H1 (cell line): ENCODE measurements around the gene ALG9. TPM values are rescaled to one million over a fixed set of nuclear protein-coding genes. Genes with fewer than 3 reads are reported as not detected.

Experiments
- CTCF ChIA-PET: fragments of 300-600 bp; sonication (Branson Sonifier 250); formaldehyde crosslinking; loops from one replicate; lab custom pipeline; 2021; ENCODE audit not compliant: partially characterized antibody; lab: Charles Lee
- POLR2A ChIA-PET: fragments of 300-600 bp; sonication (Branson Sonifier 250); formaldehyde crosslinking; loops from one replicate; lab custom pipeline; 2021; ENCODE audit warnings: inconsistent platforms; ENCODE audit not compliant: partially characterized antibody; lab: Charles Lee
- DNase-seq, 2 experiments: peaks; one replicate each; pipeline versions ENCODE4 v3.0.0 to v3.0.0-alpha.2; 2010 to 2022; ENCODE audit warnings: low spot score in 2 of 2, low read depth in 1 of 2, mixed read lengths in 1 of 2
- FAIRE-seq: peaks from 2 replicates; lab custom pipeline; 2011; peaks lifted over from hg19 to GRCh38; lab: Jason Lieb, UNC
- H2AFZ ChIP-seq: 2 replicates; pipeline ENCODE4 v1.8.1; 2012; ENCODE audit warnings: low read length, inconsistent platforms
- H2AK5ac ChIP-seq: 2 replicates; pipeline ENCODE4 v1.6.1; 2013; ENCODE audit warnings: low read depth, low read length
- H2BK120ac ChIP-seq: replicated peaks from 2 replicates; pipeline ENCODE3; 2013; ENCODE audit warnings: low read depth, low read length, inconsistent platforms
- H2BK12ac ChIP-seq: 2 replicates; pipeline ENCODE4 v1.6.1; 2013; ENCODE audit warnings: low read depth, low read length
- H2BK15ac ChIP-seq: 2 replicates; pipeline ENCODE4 v1.6.1; 2013; ENCODE audit warnings: low read length
- H2BK20ac ChIP-seq: 2 replicates; pipeline ENCODE4 v1.6.1; 2013; ENCODE audit warnings: low read length
- H2BK5ac ChIP-seq: 2 replicates; pipeline ENCODE4 v1.6.1; 2013; ENCODE audit warnings: low read depth, low read length
- H3K14ac ChIP-seq: 2 replicates; pipeline ENCODE4 v1.6.1; 2013; ENCODE audit warnings: inconsistent platforms; ENCODE audit not compliant: insufficient read length
- H3K18ac ChIP-seq: 2 replicates; pipeline ENCODE4 v1.6.1; 2013; ENCODE audit warnings: low read length; ENCODE audit errors: extremely low read depth
- H3K23ac ChIP-seq: 2 replicates; pipeline ENCODE4 v1.6.1; 2013; ENCODE audit warnings: inconsistent platforms; ENCODE audit not compliant: insufficient read length
- H3K23me2 ChIP-seq: 2 replicates; pipeline ENCODE4 v1.6.1; 2013; ENCODE audit warnings: low read depth, low read length
- H3K27ac ChIP-seq: 2 replicates; pipeline ENCODE4 v1.6.1; 2011; ENCODE audit warnings: low read depth, low read length, inconsistent platforms
- H3K27me3 ChIP-seq, 4 experiments: replicated peaks in 1 of 4; 1 replicate in 1 of 4; 2 replicates in 3 of 4; pipeline versions ENCODE4 v1.6.1 to v1.8.1; 2011 to 2013; ENCODE audit warnings: low read length in 3 of 4, mild to moderate bottlenecking in 3 of 4, inconsistent platforms in 2 of 4, mixed read lengths in 2 of 4, moderate library complexity in 1 of 4; ENCODE audit not compliant: control insufficient read depth in 3 of 4, insufficient read depth in 3 of 4; ENCODE audit errors: extremely low read depth in 1 of 4
- H3K36me3 ChIP-seq, 4 experiments: 2 replicates each; pipeline versions ENCODE4 v1.6.1 to v1.8.1; 2011 to 2013; ENCODE audit warnings: mild to moderate bottlenecking in 4 of 4, low read length in 3 of 4, moderate library complexity in 2 of 4, control low read depth in 1 of 4, inconsistent platforms in 1 of 4; ENCODE audit not compliant: insufficient read depth in 4 of 4, control insufficient read depth in 2 of 4
- H3K4ac ChIP-seq: replicated peaks from 2 replicates; pipeline ENCODE3; 2013; ENCODE audit warnings: low read length, low read depth, mixed read lengths, inconsistent platforms; ENCODE audit not compliant: insufficient read length
- H3K4me1 ChIP-seq, 4 experiments: replicated peaks in 1 of 4; 1 replicate in 1 of 4; 2 replicates in 3 of 4; pipeline versions ENCODE4 v1.6.1 to v1.8.1; 2011 to 2013; ENCODE audit warnings: low read length in 3 of 4, inconsistent platforms in 2 of 4, mixed read lengths in 1 of 4; ENCODE audit not compliant: insufficient read depth in 4 of 4, control insufficient read depth in 3 of 4
- H3K4me2 ChIP-seq, 2 experiments: 2 replicates each; pipeline versions ENCODE4 v1.6.1 to v1.8.1; 2011 to 2013; ENCODE audit warnings: low read depth in 2 of 2, low read length in 2 of 2, control low read depth in 1 of 2, inconsistent platforms in 1 of 2, mild to moderate bottlenecking in 1 of 2; ENCODE audit not compliant: insufficient read depth in 1 of 2
- H3K4me3 ChIP-seq, 4 experiments: fragments of 200-600, 300-600 bp in 1 of 4; sonication (generic), shearing (Covaris generic), sonication (Bioruptor Twin) in 1 of 4; 2 replicates each; pipeline versions ENCODE4 v1.5.1 to v1.8.1; 2011 to 2016; ENCODE audit warnings: low read length in 4 of 4, low read depth in 3 of 4, control low read depth in 2 of 4, inconsistent platforms in 2 of 4, mild to moderate bottlenecking in 2 of 4, mixed read lengths in 1 of 4, moderate library complexity in 1 of 4; ENCODE audit not compliant: insufficient read depth in 2 of 4; ENCODE audit errors: extremely low read depth in 1 of 4
- H3K56ac ChIP-seq: replicated peaks from 2 replicates; pipeline ENCODE3; 2013; ENCODE audit warnings: low read depth, mild to moderate bottlenecking, mixed read lengths, low read length, inconsistent platforms; ENCODE audit not compliant: insufficient read length
- H3K79me1 ChIP-seq: 2 replicates; pipeline ENCODE4 v1.6.1; 2013; ENCODE audit warnings: low read depth, low read length, control low read depth
- H3K79me2 ChIP-seq, 2 experiments: 2 replicates each; pipeline versions ENCODE4 v1.6.1 to v1.8.1; 2012 to 2013; ENCODE audit warnings: low read length in 2 of 2, mild to moderate bottlenecking in 2 of 2, inconsistent platforms in 1 of 2; ENCODE audit not compliant: insufficient read depth in 2 of 2, control insufficient read depth in 1 of 2
- H3K9ac ChIP-seq, 4 experiments: replicated peaks in 1 of 4; 1 replicate in 1 of 4; 2 replicates in 3 of 4; pipeline versions ENCODE4 v1.6.1 to v1.8.1; 2011 to 2013; ENCODE audit warnings: low read depth in 3 of 4, low read length in 3 of 4, control low read depth in 2 of 4, mild to moderate bottlenecking in 2 of 4, moderate library complexity in 2 of 4, inconsistent platforms in 1 of 4; ENCODE audit errors: extremely low read depth in 1 of 4
- H3K9me3 ChIP-seq, 2 experiments: 2 replicates each; pipeline versions ENCODE4 v1.6.1 to v1.8.1; 2012 to 2013; ENCODE audit warnings: mild to moderate bottlenecking in 2 of 2, moderate library complexity in 2 of 2, control low read depth in 1 of 2, inconsistent platforms in 1 of 2, low read depth in 1 of 2, low read length in 1 of 2, mixed read lengths in 1 of 2; ENCODE audit not compliant: insufficient read depth in 2 of 2
- H4K20me1 ChIP-seq, 2 experiments: replicated peaks in 1 of 2; 2 replicates each; pipeline versions ENCODE3 to v1.8.1; 2011 to 2013; ENCODE audit warnings: inconsistent platforms in 2 of 2, low read length in 2 of 2, mild to moderate bottlenecking in 1 of 2; ENCODE audit not compliant: insufficient read depth in 2 of 2, control insufficient read depth in 1 of 2
- H4K5ac ChIP-seq: 2 replicates; pipeline ENCODE4 v1.6.1; 2013; ENCODE audit warnings: low read length, low read depth, mixed read lengths, inconsistent platforms; ENCODE audit not compliant: insufficient read length
- H4K8ac ChIP-seq: 2 replicates; pipeline ENCODE4 v1.8.0; 2013; ENCODE audit warnings: mild to moderate bottlenecking, moderate library complexity, low read length, inconsistent platforms; ENCODE audit not compliant: insufficient read depth; ENCODE audit errors: extremely low read depth
- H4K91ac ChIP-seq: replicated peaks from 2 replicates; pipeline ENCODE3; 2013; ENCODE audit warnings: low read length, mixed read lengths, inconsistent platforms; ENCODE audit not compliant: insufficient read length
- CBX8 ChIP-seq: fragments of 300-800, 300-1000 bp; sonication (generic); IDR thresholded peaks from 2 replicates; pipeline ENCODE4 v1.7.1; 2016; ENCODE audit warnings: low read depth, low read length, borderline replicate concordance
- EGR1 ChIP-seq: IDR thresholded peaks from 2 replicates; pipeline ENCODE4 v1.6.1; 2011; ENCODE audit warnings: low read depth, low read length, borderline replicate concordance
- GABPA ChIP-seq: IDR thresholded peaks from 2 replicates; pipeline ENCODE4 v1.6.1; 2011; ENCODE audit warnings: mild to moderate bottlenecking, low read length, moderate library complexity, borderline replicate concordance; ENCODE audit not compliant: insufficient read depth
- JUN ChIP-seq: IDR thresholded peaks from 2 replicates; pipeline ENCODE4 v1.6.1; 2011; ENCODE audit warnings: low read depth, mild to moderate bottlenecking, improper control_type of control experiment, low read length
- POU5F1 ChIP-seq: IDR thresholded peaks from 2 replicates; pipeline ENCODE4 v1.6.1; 2011; ENCODE audit warnings: low read depth, mild to moderate bottlenecking, low read length, moderate library complexity
- RAD21 ChIP-seq, 2 experiments: IDR thresholded peaks in 1 of 2; conservative IDR thresholded peaks in 1 of 2; 2 replicates each; pipeline ENCODE4 v1.6.1; 2011; ENCODE audit warnings: low read depth in 2 of 2, low read length in 2 of 2, improper control_type of control experiment in 1 of 2, inconsistent platforms in 1 of 2, mild to moderate bottlenecking in 1 of 2, moderate library complexity in 1 of 2
- RFX5 ChIP-seq: IDR thresholded peaks from 2 replicates; pipeline ENCODE4 v1.6.1; 2011; ENCODE audit warnings: low read depth, low read length, improper control_type of control experiment, borderline replicate concordance
- RNF2 ChIP-seq: fragments of 200-900, 300-1000 bp; sonication (generic); IDR thresholded peaks from 2 replicates; pipeline ENCODE4 v1.7.1; 2016; ENCODE audit warnings: borderline replicate concordance, low read depth, mild to moderate bottlenecking, antibody characterized with exemption, low read length; ENCODE audit not compliant: poor library complexity, severe bottlenecking; ENCODE audit errors: missing control alignments
- SIX5 ChIP-seq: IDR thresholded peaks from 2 replicates; pipeline ENCODE4 v1.6.1; 2011; ENCODE audit warnings: mild to moderate bottlenecking, low read depth, low read length
- SP1 ChIP-seq: IDR thresholded peaks from 2 replicates; pipeline ENCODE4 v1.6.1; 2011; ENCODE audit warnings: low read depth, low read length
- SP2 ChIP-seq: IDR thresholded peaks from 2 replicates; pipeline ENCODE4 v1.6.1; 2012; ENCODE audit warnings: mild to moderate bottlenecking, low read length, inconsistent platforms
- SP4 ChIP-seq: IDR thresholded peaks from 2 replicates; pipeline ENCODE4 v1.6.1; 2012; ENCODE audit warnings: low read length, inconsistent platforms
- TAF1 ChIP-seq: IDR thresholded peaks from 2 replicates; pipeline ENCODE4 v1.6.1; 2011; ENCODE audit warnings: mild to moderate bottlenecking, low read depth, low read length
- TAF7 ChIP-seq: optimal IDR thresholded peaks from 2 replicates; pipeline ENCODE3; 2011; ENCODE audit warnings: low read depth, mild to moderate bottlenecking, inconsistent platforms, low read length, moderate library complexity, borderline replicate concordance
- YY1 ChIP-seq: IDR thresholded peaks from 2 replicates; pipeline ENCODE4 v1.6.1; 2011; ENCODE audit warnings: low read depth, mild to moderate bottlenecking, low read length
- WGBS, 2 experiments: shearing (Covaris generic) in 1 of 2; methylation state at CpG; one replicate each; pipeline versions ENCODE4 v1.1.6 to v1.1.7; 2013 to 2015; ENCODE audit warnings: low lambda C conversion rate in 2 of 2, mixed read lengths in 2 of 2, inconsistent platforms in 1 of 2, low coverage in 1 of 2, missing lambda C conversion rate in 1 of 2; ENCODE audit not compliant: insufficient replicate concordance in 2 of 2, insufficient coverage in 1 of 2, insufficient read length in 1 of 2; ENCODE audit errors: extremely low coverage in 1 of 2, missing lambda C conversion rate in 1 of 2; 5-methylcytosine and 5-hydroxymethylcytosine counted together
- polyA plus RNA-seq, 7 experiments: library from polyadenylated mRNA; depleted of rRNA in 3 of 7; stranded (reverse) in 5 of 7; unstranded in 2 of 7; fragments of >200 nt in 5 of 7; fragments of 200-250 nt in 2 of 7; gene quantifications; 1 replicate in 5 of 7; 2 replicates in 1 of 7; 4 replicates in 1 of 7; pipeline versions ENCODE4 v1.2.1 to v1.2.3, GENCODE V29; 2011 to 2013; ENCODE audit warnings: missing spikeins in 2 of 7, mixed read lengths in 2 of 7
- total RNA-seq: library from RNA; stranded (reverse); fragmentation: NEBNext Ultra II Directional; extraction: Animal tissue kit (Norgen Biotek cat#: 25700); gene quantifications from 2 replicates; pipeline ENCODE4 v1.2.1, GENCODE V29; 2021

ALG9 gene
- total and polyA plus RNA-seq, 2 of the 8 experiments (the other 6 are each of a cell fraction or from before 2014, with no cell fraction given): 23.5 to 24.5 TPM

GRCh38 chr11:111851067-111851466 is 20.3 kb downstream of the ALG9 start:
- 96% methylated on average over 7 of the region's 8 CpGs; no CpG with 5 or more reads in 1 of the 2 experiments for WGBS, 2 experiments
- POLR2A ChIA-PET: no interaction called here
- no peak for FAIRE-seq
- TF ChIP-seq POU5F1: no peak
- TF ChIP-seq RAD21 (IDR thresholded peaks at IDR 0.05 in 1 of 2, conservative IDR thresholded peaks at IDR 0.05 in 1 of 2; ENCODE audit: low read depth in 2 of 2, low read length in 2 of 2): no peak
- TF ChIP-seq SP2: no peak
- TF ChIP-seq JUN: no peak
- no peak for TF ChIP-seq RNF2
- TF ChIP-seq SP4: no peak
- no peak for TF ChIP-seq SP1
- no peak for TF ChIP-seq RFX5
- TF ChIP-seq GABPA: no peak
- no peak for TF ChIP-seq CBX8
- no peak for TF ChIP-seq TAF1
- TF ChIP-seq EGR1: no peak
- TF ChIP-seq SIX5: no peak
- TF ChIP-seq TAF7: no peak
- TF ChIP-seq YY1: no peak

More at GRCh38 chr11:111851067-111851466, 20.3 kb downstream of the ALG9 start:
- no peak overlapping the region for H2AFZ ChIP-seq
- H3K18ac ChIP-seq: no peak overlapping the region
- no peak overlapping the region for H4K91ac ChIP-seq
- H3K56ac ChIP-seq: no peak overlapping the region
- H3K4me2 ChIP-seq: no peak overlapping the region
- no peak overlapping the region for H2BK5ac ChIP-seq
- no peak overlapping the region for H2BK15ac ChIP-seq
- H3K9me3 ChIP-seq: no peaks in the 10 kb centered on the region
- CTCF ChIA-PET: interaction anchor here (0.5 to 2.5 kb wide), 12 partner anchors 9 to 264 kb away, joined by 3 to 12 read pairs (median 4); partner anchors contain the start of gene ALG9
- H2BK20ac ChIP-seq: no peak overlapping the region
- no peak overlapping the region for H3K4me3 ChIP-seq
- no peaks in the 10 kb centered on the region; a peak in 1 of 7 replicates for H3K4me1 ChIP-seq
- no peaks in the 10 kb centered on the region for H3K36me3 ChIP-seq
- H3K4ac ChIP-seq: no peak overlapping the region
- H2BK120ac ChIP-seq: no peak overlapping the region
- H3K23me2 ChIP-seq: no peaks in the 10 kb centered on the region
- H2AK5ac ChIP-seq: no peak overlapping the region
- H4K5ac ChIP-seq: no peak overlapping the region
- H3K79me1 ChIP-seq: no peaks in the 10 kb centered on the region
- no peak overlapping the region for H2BK12ac ChIP-seq
- H3K9ac ChIP-seq: no peak overlapping the region
- no peaks in the 10 kb centered on the region for H4K20me1 ChIP-seq
- no peak for DNase-seq
- H4K8ac ChIP-seq: no peak overlapping the region
- H3K23ac ChIP-seq: no peak overlapping the region
- H3K79me2 ChIP-seq: no peaks in the 10 kb centered on the region
- no peaks in the 10 kb centered on the region for H3K27me3 ChIP-seq
- no peak overlapping the region for H3K14ac ChIP-seq
- no peak overlapping the region for H3K27ac ChIP-seq
